HCT116 (cell line): Measurements from ENCODE around the gene LTC4S. TPM values are rescaled to one million over a fixed set of nuclear protein-coding genes. Genes with fewer than 3 reads are reported as not detected.

Experiments
- ATAC-seq: fragments of 200-7000 bp; cut with Tn5 transposase; 2 replicates; pipeline ENCODE4 v1.9.1; 2020; ENCODE audit warnings: mild to moderate bottlenecking, moderate library complexity
- BruUV-seq: library from RNA; stranded (reverse); fragments of 400-500 nt; replicated peaks from 2 replicates; lab custom pipeline; 2021; lab: Mats Ljungman, UMichigan
- CTCF ChIA-PET: fragments of 300-600 bp; sonication (Branson Sonifier 250); formaldehyde crosslinking; loops from one replicate; lab custom pipeline; 2021; ENCODE audit warnings: antibody characterized with exemption; lab: Charles Lee
- POLR2A ChIA-PET: fragments of 300-600, 350-600 bp; sonication (Branson Sonifier 250); formaldehyde crosslinking; loops from one replicate; lab custom pipeline; 2021; ENCODE audit warnings: antibody characterized with exemption; lab: Charles Lee
- RAD21 ChIA-PET, 2 experiments: fragments of 300-600 bp; sonication (Branson Sonifier 250); formaldehyde crosslinking; loops; one replicate each; lab custom pipeline; 2023; ENCODE audit warnings: low total read pairs in 2 of 2; ENCODE audit not compliant: uncharacterized antibody in 2 of 2, unreplicated experiment in 2 of 2, low non-redundant PET in 1 of 2; lab: Charles Lee
- DNase-seq: peaks from one replicate; pipeline ENCODE4 v3.0.0-alpha.2; 2010; ENCODE audit warnings: low read depth, low spot score
- H2AFZ ChIP-seq: fragments of 200-600 bp; shearing (Covaris generic), sonication (generic); 2 replicates; pipeline ENCODE4 v1.6.1; 2017; ENCODE audit warnings: low read depth, mixed run types, mixed read lengths, antibody characterized with exemption, low read length; ENCODE audit not compliant: poor library complexity, severe bottlenecking
- H3K27ac ChIP-seq: 2 replicates; pipeline ENCODE4 v1.5.1; 2012; ENCODE audit warnings: low read depth, low read length
- H3K27me3 ChIP-seq: fragments of 200-600 bp; sonication (generic); 2 replicates; pipeline ENCODE4 v1.6.1; 2016; ENCODE audit warnings: mixed run types, low read length, mixed read lengths; ENCODE audit not compliant: insufficient read depth
- H3K36me3 ChIP-seq, 2 experiments: fragments of 200-500 bp in 1 of 2; fragments of 200-600 bp in 1 of 2; sonication (Bioruptor generic) in 1 of 2; sonication (generic) in 1 of 2; 2 replicates each; pipeline versions ENCODE4 v1.5.1 to v1.6.1; 2014 to 2016; ENCODE audit warnings: low read length in 2 of 2, inconsistent platforms in 1 of 2, mixed read lengths in 1 of 2, mixed run types in 1 of 2; ENCODE audit not compliant: insufficient read depth in 2 of 2, control insufficient read depth in 1 of 2
- H3K4me1 ChIP-seq, 2 experiments: fragments of 200-600 bp in 1 of 2; sonication (generic) in 1 of 2; 2 replicates each; pipeline versions ENCODE4 v1.5.1 to v1.6.1; 2012 to 2017; ENCODE audit warnings: low read length in 2 of 2, inconsistent platforms in 1 of 2, mild to moderate bottlenecking in 1 of 2, mixed read lengths in 1 of 2, mixed run types in 1 of 2, moderate library complexity in 1 of 2; ENCODE audit not compliant: insufficient read depth in 2 of 2, control insufficient read depth in 1 of 2
- H3K4me2 ChIP-seq: fragments of 200-600 bp; sonication (generic); 2 replicates; pipeline ENCODE4 v1.6.1; 2017; ENCODE audit warnings: mixed run types, low read length, mixed read lengths
- H3K4me3 ChIP-seq, 2 experiments: fragments of 200-600 bp in 1 of 2; sonication (generic) in 1 of 2; replicated peaks in 1 of 2; 2 replicates each; pipeline ENCODE4 v1.5.1; 2011 to 2016; ENCODE audit warnings: low read length in 2 of 2, control low read depth in 1 of 2, low read depth in 1 of 2, mild to moderate bottlenecking in 1 of 2, mixed read lengths in 1 of 2, mixed run types in 1 of 2
- H3K79me2 ChIP-seq: fragments of 200-600 bp; sonication (generic); 2 replicates; pipeline ENCODE4 v1.6.1; 2017; ENCODE audit warnings: mild to moderate bottlenecking, mixed run types, low read length, moderate library complexity, mixed read lengths; ENCODE audit not compliant: insufficient read depth
- H3K9ac ChIP-seq: fragments of 200-600 bp; sonication (generic); 2 replicates; pipeline ENCODE4 v1.6.1; 2016; ENCODE audit warnings: low read length, mixed read lengths
- H3K9me2 ChIP-seq: fragments of 200-600 bp; sonication (generic), shearing (Covaris generic); 2 replicates; pipeline ENCODE4 v1.6.1; 2017; ENCODE audit warnings: mixed run types, mild to moderate bottlenecking, moderate library complexity; ENCODE audit not compliant: insufficient read depth
- H3K9me3 ChIP-seq, 2 experiments: fragments of 200-500 bp in 1 of 2; fragments of 200-600 bp in 1 of 2; sonication (Bioruptor generic) in 1 of 2; sonication (generic) in 1 of 2; 2 replicates each; pipeline ENCODE4 v1.6.1; 2014 to 2017; ENCODE audit warnings: low read length in 2 of 2, mixed read lengths in 2 of 2, inconsistent platforms in 1 of 2, low read depth in 1 of 2, mild to moderate bottlenecking in 1 of 2, mixed run types in 1 of 2, moderate library complexity in 1 of 2; ENCODE audit not compliant: control insufficient read depth in 1 of 2, insufficient read depth in 1 of 2
- H4K20me1 ChIP-seq: fragments of 200-600 bp; sonication (generic), shearing (Covaris generic); 2 replicates; pipeline ENCODE4 v1.6.1; 2017; ENCODE audit warnings: mixed run types, mild to moderate bottlenecking, moderate library complexity; ENCODE audit not compliant: insufficient read depth
- ATF3 ChIP-seq: IDR thresholded peaks from 2 replicates; pipeline ENCODE4 v1.6.1; 2012
- CBX3 ChIP-seq: IDR thresholded peaks from 2 replicates; pipeline ENCODE4 v1.6.1; 2012; ENCODE audit warnings: low read depth
- CEBPB ChIP-seq: IDR thresholded peaks from 2 replicates; pipeline ENCODE4 v1.6.1; 2012; ENCODE audit warnings: low read depth
- CTCF ChIP-seq, 3 experiments: fragments of 200-600 bp in 1 of 3; sonication (generic) in 1 of 3; IDR thresholded peaks in 2 of 3; conservative IDR thresholded peaks in 1 of 3; 2 replicates each; pipeline ENCODE4 v1.5.1; 2012 to 2017; ENCODE audit warnings: low read depth in 2 of 3, low read length in 2 of 3, antibody characterized with exemption in 1 of 3, borderline replicate concordance in 1 of 3, control low read depth in 1 of 3, mild to moderate bottlenecking in 1 of 3, mixed read lengths in 1 of 3, mixed run types in 1 of 3, moderate library complexity in 1 of 3; ENCODE audit not compliant: insufficient read depth in 1 of 3
- FOSL1 ChIP-seq: IDR thresholded peaks from 2 replicates; pipeline ENCODE4 v1.6.1; 2012; ENCODE audit warnings: low read depth
- MAX ChIP-seq: IDR thresholded peaks from 2 replicates; pipeline ENCODE4 v1.6.1; 2012
- POLR2A ChIP-seq: IDR thresholded peaks from 2 replicates; pipeline ENCODE4 v1.7.0; 2011; ENCODE audit warnings: borderline replicate concordance; ENCODE audit not compliant: insufficient read depth, insufficient read length; ENCODE audit errors: extremely low read depth
- POLR2AphosphoS5 ChIP-seq: IDR thresholded peaks from 2 replicates; pipeline ENCODE4 v1.6.1; 2011; ENCODE audit warnings: mild to moderate bottlenecking, low read depth, low read length, moderate library complexity
- RAD21 ChIP-seq: IDR thresholded peaks from 2 replicates; pipeline ENCODE4 v1.6.1; 2012; ENCODE audit warnings: low read depth, mild to moderate bottlenecking
- SP1 ChIP-seq: IDR thresholded peaks from 2 replicates; pipeline ENCODE4 v1.6.1; 2012; ENCODE audit warnings: low read depth
- SRF ChIP-seq: IDR thresholded peaks from 2 replicates; pipeline ENCODE4 v1.6.1; 2012; ENCODE audit warnings: low read depth
- TCF7L2 ChIP-seq: IDR thresholded peaks from 2 replicates; pipeline ENCODE4 v1.7.0; 2011; ENCODE audit warnings: borderline replicate concordance, inconsistent platforms; ENCODE audit not compliant: insufficient read depth, insufficient read length; ENCODE audit errors: extremely low read depth
- YY1 ChIP-seq: IDR thresholded peaks from 2 replicates; pipeline ENCODE4 v1.6.1; 2011; ENCODE audit warnings: low read length, low read depth, moderate library complexity, mild to moderate bottlenecking; ENCODE audit not compliant: insufficient replicate concordance; ENCODE audit errors: extremely low read depth
- intact Hi-C: fragments of 100-400 bp; cut with micrococcal nuclease; formaldehyde crosslinking; loops from 2 replicates; pipeline ENCODE4 v1.10.0; 2022
- total RNA-seq: library from RNA; stranded (reverse); gene quantifications from one replicate; pipeline ENCODE4 v1.2.1, GENCODE V29; 2021; ENCODE audit not compliant: unreplicated experiment
- TF ChIP-seq, protein P1 (sequence below): IDR thresholded peaks from 2 replicates; pipeline ENCODE4 v1.6.1; 2011; ENCODE audit warnings: mild to moderate bottlenecking, low read length, moderate library complexity; ENCODE audit not compliant: insufficient replicate concordance; ENCODE audit errors: extremely low read depth

Gene LTC4S
- total RNA-seq, 1 experiment from 2014 or later: 5.0 TPM

GRCh38 chr5:179766726-179767455 is 26.9 kb upstream of the LTC4S start:
- CTCF ChIA-PET: no interaction called here
- H3K27me3 ChIP-seq: no peaks in the 10 kb centered on the region
- no peak overlapping the region for H3K4me3 ChIP-seq
- H3K79me2 ChIP-seq: peaks cover 59% of the 10 kb centered on the region
- peaks cover 30 to 31% of the 10 kb centered on the region in 2 experiments; a peak in 3 of 4 replicates for H3K36me3 ChIP-seq
- intact Hi-C loops: loop anchor here (10.0 kb wide), 1 partner anchor 218 kb away; no protein-coding TSS in a partner anchor
- H3K9me2 ChIP-seq: no peaks in the 10 kb centered on the region
- no TSS peak for BruUV-seq
- no peak for DNase-seq
- no peaks in the 10 kb centered on the region for H3K9me3 ChIP-seq
- H3K4me1 ChIP-seq: peaks cover 11 to 25% of the 10 kb centered on the region in 2 experiments
- H3K9ac ChIP-seq: no peak overlapping the region
- H4K20me1 ChIP-seq: peaks cover 9% of the 10 kb centered on the region; the same call in 1 of the 2 replicates
- no peak for TF ChIP-seq RAD21
- no peak for TF ChIP-seq CBX3
- TF ChIP-seq MAX: no peak
- TF ChIP-seq FOSL1: no peak
- TF ChIP-seq SP1: no peak
- TF ChIP-seq POLR2AphosphoS5: no peak
- TF ChIP-seq, protein P1, sequence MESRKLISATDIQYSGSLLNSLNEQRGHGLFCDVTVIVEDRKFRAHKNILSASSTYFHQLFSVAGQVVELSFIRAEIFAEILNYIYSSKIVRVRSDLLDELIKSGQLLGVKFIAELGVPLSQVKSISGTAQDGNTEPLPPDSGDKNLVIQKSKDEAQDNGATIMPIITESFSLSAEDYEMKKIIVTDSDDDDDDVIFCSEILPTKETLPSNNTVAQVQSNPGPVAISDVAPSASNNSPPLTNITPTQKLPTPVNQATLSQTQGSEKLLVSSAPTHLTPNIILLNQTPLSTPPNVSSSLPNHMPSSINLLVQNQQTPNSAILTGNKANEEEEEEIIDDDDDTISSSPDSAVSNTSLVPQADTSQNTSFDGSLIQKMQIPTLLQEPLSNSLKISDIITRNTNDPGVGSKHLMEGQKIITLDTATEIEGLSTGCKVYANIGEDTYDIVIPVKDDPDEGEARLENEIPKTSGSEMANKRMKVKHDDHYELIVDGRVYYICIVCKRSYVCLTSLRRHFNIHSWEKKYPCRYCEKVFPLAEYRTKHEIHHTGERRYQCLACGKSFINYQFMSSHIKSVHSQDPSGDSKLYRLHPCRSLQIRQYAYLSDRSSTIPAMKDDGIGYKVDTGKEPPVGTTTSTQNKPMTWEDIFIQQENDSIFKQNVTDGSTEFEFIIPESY: no peak
- no peak for TF ChIP-seq ATF3
- no peak for TF ChIP-seq YY1
- TF ChIP-seq CEBPB: no peak
- no peak for TF ChIP-seq POLR2A
- no peak for TF ChIP-seq TCF7L2
- TF ChIP-seq SRF: no peak
- TF ChIP-seq CTCF (IDR thresholded peaks at IDR 0.05 in 2 of 3, conservative IDR thresholded peaks at IDR 0.05 in 1 of 3; ENCODE audit: borderline replicate concordance in 1 of 3, insufficient read depth in 1 of 3, low read depth in 2 of 3, low read length in 2 of 3): no peak
- ATAC-seq: no peak
- POLR2A ChIA-PET: no interaction called here
- no peak overlapping the region for H3K4me2 ChIP-seq
- RAD21 ChIA-PET: no interaction called here
- H2AFZ ChIP-seq: no peak overlapping the region
- H3K27ac ChIP-seq: no peak overlapping the region
